ENCODE measurements around the gene CASR. TPM values are rescaled to one million over a fixed set of nuclear protein-coding genes. Genes with fewer than 3 reads are reported as not detected.

The CASR gene
- total and polyA plus RNA-seq, 2 of the 4 experiments (the other 2 are of a cell fraction) = not detected

- no peak overlapping the region for H3K18ac ChIP-seq (ENCODE audit: low read depth, low read length)
- no peaks in the 10 kb centered on the region for H3K4me1 ChIP-seq (ENCODE audit: control insufficient read depth, insufficient read depth, low read length)
- BruUV-seq (replicated peaks) = no TSS peak
- no peak overlapping the region for H2AK9ac ChIP-seq (replicated peaks; ENCODE audit: low read depth, low read length, poor library complexity)
- no CpG with 5 or more reads among the region's 3 CpGs for WGBS, 2 experiments (ENCODE audit: extremely low coverage in 2 of 2, insufficient read length in 1 of 2)
- in situ Hi-C loops (cut with MboI; ENCODE audit: low sequenced_read_pairs) = no loop called here
- no peak overlapping the region for H4K8ac ChIP-seq (ENCODE audit: low read depth in 2 of 2, low read length in 2 of 2)
- no peak overlapping the region for H3K4ac ChIP-seq (ENCODE audit: low read depth, low read length)
- H2BK120ac ChIP-seq (ENCODE audit: low read depth, low read length) = no peak overlapping the region
- H4K5ac ChIP-seq (ENCODE audit: low read depth, low read length) = no peak overlapping the region
- H3K14ac ChIP-seq (replicated peaks; ENCODE audit: low read depth, low read length) = no peak overlapping the region
- no peak overlapping the region for H2BK20ac ChIP-seq (ENCODE audit: low read depth, low read length)
- H2AFZ ChIP-seq (replicated peaks; ENCODE audit: low read length, poor library complexity) = no peak overlapping the region
- H2AK5ac ChIP-seq (ENCODE audit: low read depth, low read length) = no peak overlapping the region
- intact Hi-C loops (cut with micrococcal nuclease) = no loop called here
- dilution Hi-C loops (cut with HindIII; ENCODE audit: low sequenced_read_pairs, unreplicated experiment) = no loop called here
- DNase-seq (no peak), ATAC-seq (ENCODE audit: low read depth) (no peak)
- no peak overlapping the region for H3K27ac ChIP-seq (ENCODE audit: insufficient read depth, low read length)
- H3K23ac ChIP-seq (ENCODE audit: low read depth, low read length) = no peak overlapping the region
- no peak overlapping the region for H2BK15ac ChIP-seq (ENCODE audit: low read depth, low read length)
- no peak overlapping the region for H3K4me2 ChIP-seq (ENCODE audit: low read depth, low read length)
- H4K91ac ChIP-seq (ENCODE audit: insufficient read depth, low read depth, low read length) = no peak overlapping the region
- H4K20me1 ChIP-seq (ENCODE audit: insufficient read depth, low read length) = no peaks in the 10 kb centered on the region
- TF ChIP-seq ELK1 (IDR thresholded peaks at IDR 0.05; ENCODE audit: borderline replicate concordance, low read depth, low read length) (no peak), RFX5 (IDR thresholded peaks at IDR 0.05; ENCODE audit: low read depth, low read length) (no peak), MAZ (IDR thresholded peaks at IDR 0.05; ENCODE audit: borderline replicate concordance, low read depth, low read length) (no peak), BHLHE40 (IDR thresholded peaks at IDR 0.05; ENCODE audit: low read depth, low read length) (no peak), MAFK (IDR thresholded peaks at IDR 0.05; ENCODE audit: low read depth, low read length) (no peak), FOS (IDR thresholded peaks at IDR 0.05; ENCODE audit: low read depth, low read length) (no peak), SMC3 (IDR thresholded peaks at IDR 0.05; ENCODE audit: low read depth, low read length) (no peak), CTCF (conservative IDR thresholded peaks at IDR 0.05; ENCODE audit: low read depth, low read length) (no peak), RAD21 (IDR thresholded peaks at IDR 0.05; ENCODE audit: low read length) (no peak), CHD1 (IDR thresholded peaks at IDR 0.05; ENCODE audit: low read depth, low read length) (no peak), POLR2A (IDR thresholded peaks at IDR 0.05; ENCODE audit: low read depth, low read length) (no peak), NFE2L2 (IDR thresholded peaks at IDR 0.05; ENCODE audit: low read depth, low read length) (no peak), MXI1 (IDR thresholded peaks at IDR 0.05; ENCODE audit: borderline replicate concordance, low read depth, low read length) (no peak)
- TF ChIP-seq, protein P1, sequence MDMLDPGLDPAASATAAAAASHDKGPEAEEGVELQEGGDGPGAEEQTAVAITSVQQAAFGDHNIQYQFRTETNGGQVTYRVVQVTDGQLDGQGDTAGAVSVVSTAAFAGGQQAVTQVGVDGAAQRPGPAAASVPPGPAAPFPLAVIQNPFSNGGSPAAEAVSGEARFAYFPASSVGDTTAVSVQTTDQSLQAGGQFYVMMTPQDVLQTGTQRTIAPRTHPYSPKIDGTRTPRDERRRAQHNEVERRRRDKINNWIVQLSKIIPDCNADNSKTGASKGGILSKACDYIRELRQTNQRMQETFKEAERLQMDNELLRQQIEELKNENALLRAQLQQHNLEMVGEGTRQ (IDR thresholded peaks at IDR 0.05; ENCODE audit: low read depth, low read length) = no peak
- H3K56ac ChIP-seq (ENCODE audit: extremely low read depth, insufficient read depth, low read length) = no peak overlapping the region
- no peaks in the 10 kb centered on the region for H3K9me1 ChIP-seq (ENCODE audit: insufficient read depth, low read length)
- H3K9ac ChIP-seq (ENCODE audit: low read depth, low read length) = no peak overlapping the region
- H3K36me3 ChIP-seq (ENCODE audit: control insufficient read depth, insufficient read depth, low read length) = no peaks in the 10 kb centered on the region
- H3K9me3 ChIP-seq (ENCODE audit: control insufficient read depth, insufficient read depth, low read length) = no peaks in the 10 kb centered on the region; the same call in 1 of the 2 replicates
- no peak overlapping the region for H2BK5ac ChIP-seq (ENCODE audit: low read depth, low read length, poor library complexity, severe bottlenecking)
- CTCF ChIA-PET = no interaction called here
- POLR2A ChIA-PET (ENCODE audit: unreplicated experiment) = no interaction called here
- no peaks in the 10 kb centered on the region for H3K79me1 ChIP-seq (ENCODE audit: low read depth in 1 of 2, low read length in 2 of 2)
- H3K27me3 ChIP-seq (ENCODE audit: control insufficient read depth, insufficient read depth, low read length) = no peaks in the 10 kb centered on the region
- H3K4me3 ChIP-seq (ENCODE audit: insufficient read depth, low read depth, low read length) = no peak overlapping the region
Observed at GRCh38 chr3:122168044-122168443, 15.4 kb upstream of the CASR start.

Data from IMR-90 (cell line).